CD14-positive monocyte (primary cell): ENCODE measurements around the gene RUFY4. TPM values are rescaled to one million over a fixed set of nuclear protein-coding genes. Genes with fewer than 3 reads are reported as not detected.
"Not testable (repeated sequence)": the region's sequence is repeated elsewhere in the genome, so short reads cannot be mapped to it uniquely, and the experiment has no call there.

Source experiments
- DNase-seq, 3 donors: peaks; one replicate each; pipeline ENCODE4 v3.0.0-alpha.2; 2011 to 2022
- H2AFZ ChIP-seq: 2 replicates; pipeline ENCODE4 v1.6.0; 2012; ENCODE audit warnings: mild to moderate bottlenecking, low read depth, low read length, inconsistent platforms; ENCODE audit not compliant: insufficient read depth, poor library complexity, severe bottlenecking
- H3K27ac ChIP-seq, 2 donors: 1 replicate in 1 of 2; 2 replicates in 1 of 2; pipeline ENCODE4 v1.5.1; 2012 to 2013; ENCODE audit warnings: low read length in 2 of 2, control low read depth in 1 of 2, inconsistent platforms in 1 of 2, low read depth in 1 of 2, mild to moderate bottlenecking in 1 of 2
- H3K27me3 ChIP-seq, 2 donors: one replicate each; pipeline versions ENCODE4 v1.6.0 to v1.6.1; 2011 to 2013; ENCODE audit warnings: low read length in 2 of 2; ENCODE audit not compliant: control insufficient read depth in 2 of 2, insufficient read depth in 2 of 2
- H3K36me3 ChIP-seq, 2 donors: replicated peaks in 1 of 2; 1 replicate in 1 of 2; 2 replicates in 1 of 2; pipeline versions ENCODE4 v1.5.1 to v1.6.1; 2012 to 2013; ENCODE audit warnings: low read length in 2 of 2, control low read depth in 1 of 2, inconsistent platforms in 1 of 2, mild to moderate bottlenecking in 1 of 2; ENCODE audit not compliant: insufficient read depth in 2 of 2, control insufficient read depth in 1 of 2
- H3K4me1 ChIP-seq, 2 donors: 1 replicate in 1 of 2; 2 replicates in 1 of 2; pipeline versions ENCODE4 v1.5.1 to v1.6.1; 2012 to 2013; ENCODE audit warnings: low read length in 2 of 2, control low read depth in 1 of 2, inconsistent platforms in 1 of 2, mild to moderate bottlenecking in 1 of 2, moderate library complexity in 1 of 2; ENCODE audit not compliant: insufficient read depth in 2 of 2, control insufficient read depth in 1 of 2
- H3K4me2 ChIP-seq: replicated peaks from 2 replicates; pipeline ENCODE3; 2012; ENCODE audit warnings: low read length, moderate library complexity, mild to moderate bottlenecking; ENCODE audit not compliant: poor library complexity, severe bottlenecking; ENCODE audit errors: extremely low read depth
- H3K4me3 ChIP-seq, 3 experiments: fragments of 200-600 bp in 1 of 3; sonication (generic) in 1 of 3; replicated peaks in 1 of 3; 1 replicate in 2 of 3; 2 replicates in 1 of 3; pipeline ENCODE4 v1.5.1; 2011 to 2013; ENCODE audit warnings: low read length in 3 of 3, mild to moderate bottlenecking in 3 of 3, control low read depth in 2 of 3, low read depth in 2 of 3, inconsistent platforms in 1 of 3, moderate library complexity in 1 of 3
- H3K79me2 ChIP-seq: 2 replicates; pipeline ENCODE4 v1.6.0; 2012; ENCODE audit warnings: mild to moderate bottlenecking, control low read depth, inconsistent platforms, low read length, moderate library complexity; ENCODE audit not compliant: insufficient read depth
- H3K9ac ChIP-seq: 2 replicates; pipeline ENCODE4 v1.6.0; 2017; ENCODE audit warnings: low read length, mild to moderate bottlenecking; ENCODE audit not compliant: insufficient read depth, poor library complexity, severe bottlenecking
- H3K9me3 ChIP-seq, 2 donors: replicated peaks in 1 of 2; 1 replicate in 1 of 2; 2 replicates in 1 of 2; pipeline versions ENCODE4 v1.5.1 to v1.6.1; 2012 to 2013; ENCODE audit warnings: low read length in 2 of 2, control low read depth in 1 of 2; ENCODE audit not compliant: control insufficient read depth in 1 of 2, insufficient read depth in 1 of 2
- H4K20me1 ChIP-seq: 2 replicates; pipeline ENCODE4 v1.6.0; 2012; ENCODE audit warnings: mild to moderate bottlenecking, low read length, control low read depth, moderate library complexity; ENCODE audit not compliant: insufficient read depth
- H3K27ac Mint-ChIP-seq, 7 donors: one replicate each; pipeline ENCODE4 v1.8.0; 2020; ENCODE audit warnings: mild to moderate bottlenecking in 7 of 7, mixed read lengths in 7 of 7, moderate library complexity in 6 of 7, inconsistent platforms in 2 of 7
- H3K27me3 Mint-ChIP-seq, 3 donors: one replicate each; pipeline ENCODE4 v1.8.0; 2021 to 2022; ENCODE audit warnings: low read depth in 3 of 3, mild to moderate bottlenecking in 3 of 3, mixed read lengths in 3 of 3, moderate library complexity in 3 of 3, inconsistent platforms in 1 of 3
- H3K36me3 Mint-ChIP-seq, 2 donors: one replicate each; pipeline ENCODE4 v1.8.0; 2020; ENCODE audit warnings: mixed read lengths in 2 of 2, inconsistent platforms in 1 of 2, mild to moderate bottlenecking in 1 of 2
- H3K4me1 Mint-ChIP-seq: one replicate; pipeline ENCODE4 v1.8.0; 2020; ENCODE audit warnings: mild to moderate bottlenecking, mixed read lengths
- H3K4me3 Mint-ChIP-seq, 2 donors: one replicate each; pipeline ENCODE4 v1.8.0; 2020; ENCODE audit warnings: mild to moderate bottlenecking in 2 of 2, mixed read lengths in 2 of 2, moderate library complexity in 1 of 2
- H3K9me3 Mint-ChIP-seq, 7 donors: one replicate each; pipeline ENCODE4 v1.8.0; 2020 to 2022; ENCODE audit warnings: mixed read lengths in 7 of 7, mild to moderate bottlenecking in 6 of 7, moderate library complexity in 6 of 7, inconsistent platforms in 2 of 7
- WGBS: methylation state at CpG from one replicate; pipeline ENCODE4 v1.1.5; 2013; ENCODE audit warnings: missing lambda C conversion rate; ENCODE audit not compliant: insufficient coverage; 5-methylcytosine and 5-hydroxymethylcytosine counted together
- intact Hi-C, 2 donors: fragments of 100-400 bp; cut with micrococcal nuclease; formaldehyde crosslinking; loops; one replicate each; pipeline versions ENCODE4 v1.15.0 to v1.15.1; 2023
- polyA plus RNA-seq, 3 donors: library from polyadenylated mRNA; depleted of rRNA in 1 of 3; unstranded in 2 of 3; stranded (reverse) in 1 of 3; fragments of 300-500 nt in 2 of 3; fragments of >200 nt in 1 of 3; fragmentation: Illumina TruSeq in 2 of 3; gene quantifications; 1 replicate in 2 of 3; 2 replicates in 1 of 3; pipeline ENCODE4 v1.2.3, GENCODE V29; 2012 to 2021
- TF ChIP-seq, protein P1 (sequence below): fragments of 200-600 bp; IDR thresholded peaks from one replicate; pipeline ENCODE4 v1.8.0; 2022; ENCODE audit warnings: antibody characterized with exemption, mild to moderate bottlenecking

Gene RUFY4
- polyA plus RNA-seq, 3 donors = 0.65 to 26.1 (median 0.68) TPM

DNA sequence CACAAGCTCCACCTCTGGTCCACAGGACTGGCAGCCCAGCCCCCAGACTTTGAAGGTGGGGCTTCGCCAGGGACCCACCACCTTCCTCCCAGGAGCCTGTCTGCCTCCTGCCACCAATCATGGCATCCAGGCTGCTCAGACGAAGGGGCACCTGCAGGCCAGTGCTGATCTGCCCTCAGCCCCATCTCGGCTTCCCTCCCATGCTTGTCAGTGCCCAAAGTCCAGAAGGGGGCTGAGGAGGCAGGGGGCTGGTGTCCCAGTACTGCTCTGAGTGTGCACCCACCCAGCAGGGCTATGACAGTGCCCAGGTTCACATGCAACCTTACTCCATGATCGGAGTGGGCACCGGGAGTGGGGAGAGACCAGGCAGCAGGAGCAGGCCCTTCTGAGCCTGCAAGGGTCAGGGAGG lies 25.3 kb upstream of the RUFY4 start:
- Histone ChIP-seq H2AFZ (no peak overlapping the region), H3K4me1 (peaks cover 28 to 65% of the 10 kb centered on the region in 2 donors), H3K9ac (no peak overlapping the region), H4K20me1 (no peaks in the 10 kb centered on the region), H3K36me3 (no peaks in the 10 kb centered on the region), H3K4me3 (no peak overlapping the region), H3K9me3 (peaks cover 0 to 9% of the 10 kb centered on the region in 2 donors), H3K79me2 (peaks cover 11% of the 10 kb centered on the region), H3K27me3 (no peaks in the 10 kb centered on the region), H3K27ac (no peak overlapping the region), H3K4me2 (no peak overlapping the region)
- Mint-ChIP-seq H3K27ac (no peak overlapping the region), H3K4me1 (peaks cover 72% of the 10 kb centered on the region), H3K27me3 (no peaks in the 10 kb centered on the region), H3K36me3 (peaks cover 7 to 12% of the 10 kb centered on the region in 2 donors), H3K4me3 (no peak overlapping the region), H3K9me3 (peaks cover 0 to 11% (median 9%) of the 10 kb centered on the region in 7 donors)
- 98% methylated on average over 4 of the region's 5 CpGs for WGBS
- peak in 1 of 3 donors; percentile 2 for DNase-seq
- TF ChIP-seq, protein P1, sequence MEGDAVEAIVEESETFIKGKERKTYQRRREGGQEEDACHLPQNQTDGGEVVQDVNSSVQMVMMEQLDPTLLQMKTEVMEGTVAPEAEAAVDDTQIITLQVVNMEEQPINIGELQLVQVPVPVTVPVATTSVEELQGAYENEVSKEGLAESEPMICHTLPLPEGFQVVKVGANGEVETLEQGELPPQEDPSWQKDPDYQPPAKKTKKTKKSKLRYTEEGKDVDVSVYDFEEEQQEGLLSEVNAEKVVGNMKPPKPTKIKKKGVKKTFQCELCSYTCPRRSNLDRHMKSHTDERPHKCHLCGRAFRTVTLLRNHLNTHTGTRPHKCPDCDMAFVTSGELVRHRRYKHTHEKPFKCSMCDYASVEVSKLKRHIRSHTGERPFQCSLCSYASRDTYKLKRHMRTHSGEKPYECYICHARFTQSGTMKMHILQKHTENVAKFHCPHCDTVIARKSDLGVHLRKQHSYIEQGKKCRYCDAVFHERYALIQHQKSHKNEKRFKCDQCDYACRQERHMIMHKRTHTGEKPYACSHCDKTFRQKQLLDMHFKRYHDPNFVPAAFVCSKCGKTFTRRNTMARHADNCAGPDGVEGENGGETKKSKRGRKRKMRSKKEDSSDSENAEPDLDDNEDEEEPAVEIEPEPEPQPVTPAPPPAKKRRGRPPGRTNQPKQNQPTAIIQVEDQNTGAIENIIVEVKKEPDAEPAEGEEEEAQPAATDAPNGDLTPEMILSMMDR = no peak
- intact Hi-C loops = no loop called here

DNA sequence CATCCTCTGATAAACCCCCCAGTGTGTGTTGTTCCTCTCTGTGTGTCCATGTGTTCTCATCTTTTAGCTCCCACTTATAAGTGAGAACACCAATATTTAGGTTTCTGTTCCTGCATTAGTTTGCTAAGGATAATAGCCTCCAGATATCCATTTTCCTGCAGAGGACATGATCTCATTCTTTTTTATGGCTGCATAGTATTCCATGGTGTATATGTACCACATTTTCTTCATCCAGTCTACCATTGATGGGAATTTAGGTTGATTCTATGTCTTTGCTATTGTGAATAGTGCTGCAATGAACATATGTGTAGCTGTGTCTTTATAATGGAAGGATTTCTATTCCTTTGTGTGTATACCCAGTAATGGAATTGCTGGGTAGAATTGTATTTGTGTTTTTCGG lies 24.5 kb upstream of the RUFY4 start:
- peaks cover 11% of the 10 kb centered on the region for H3K79me2 ChIP-seq
- H3K9ac ChIP-seq, H3K27me3 Mint-ChIP-seq, DNase-seq, H3K36me3 ChIP-seq, H3K27me3 ChIP-seq, H3K4me3 ChIP-seq, H2AFZ ChIP-seq, H3K4me2 ChIP-seq, H4K20me1 ChIP-seq, intact Hi-C loops, H3K4me3 Mint-ChIP-seq: not testable (repeated sequence)
- WGBS = no CpG with 5 or more reads among the region's 1 CpG
- Mint-ChIP-seq H3K27ac (peak overlapping the region in 4 of 7 donors; percentile 72 to 92 (median 76)), H3K9me3 (peaks cover 0 to 14% (median 9%) of the 10 kb centered on the region in 7 donors), H3K36me3 (peaks cover 11 to 12% of the 10 kb centered on the region in 2 donors), H3K4me1 (peaks cover 73% of the 10 kb centered on the region)
- H3K27ac ChIP-seq = peak overlapping the region in 1 of 2 donors; percentile 88
- H3K9me3 ChIP-seq = peaks cover 0 to 15% of the 10 kb centered on the region in 2 donors
- peaks cover 37 to 68% of the 10 kb centered on the region in 2 donors for H3K4me1 ChIP-seq
